GM23338 (cell line): Measurements from ENCODE around the gene MFSD6L. TPM values are rescaled to one million over a fixed set of nuclear protein-coding genes. Genes with fewer than 3 reads are reported as not detected.

Experiments
- ATAC-seq: fragments of 200-7000 bp; cut with Tn5 transposase; 3 replicates; pipeline ENCODE4 v1.9.1; 2020
- DNase-seq: peaks from one replicate; pipeline ENCODE4 v3.0.0-alpha.2; 2015; ENCODE audit warnings: low spot score
- H2AFZ ChIP-seq: fragments of 200-600 bp; sonication (generic); 2 replicates; pipeline ENCODE4 v1.8.0; 2016; ENCODE audit warnings: antibody characterized with exemption, mild to moderate bottlenecking, moderate library complexity
- H3F3A ChIP-seq: fragments of 200-600 bp; sonication (generic); replicated peaks from 2 replicates; pipeline ENCODE4 v1.8.0; 2017; ENCODE audit warnings: antibody characterized with exemption, mixed run types, low read depth
- H3K27ac ChIP-seq: fragments of 200-600 bp; sonication (generic); 2 replicates; pipeline ENCODE4 v1.6.1; 2016; ENCODE audit warnings: low read depth
- H3K27me3 ChIP-seq: fragments of 200-600 bp; sonication (generic); 2 replicates; pipeline ENCODE4 v1.8.0; 2016; ENCODE audit warnings: mild to moderate bottlenecking, mixed run types, moderate library complexity; ENCODE audit not compliant: insufficient read depth
- H3K36me3 ChIP-seq: fragments of 200-600 bp; sonication (generic); 2 replicates; pipeline ENCODE4 v1.8.0; 2016; ENCODE audit warnings: mild to moderate bottlenecking; ENCODE audit not compliant: insufficient read depth
- H3K4me1 ChIP-seq: fragments of 200-600 bp; sonication (generic); 2 replicates; pipeline ENCODE4 v1.8.0; 2016; ENCODE audit warnings: mild to moderate bottlenecking, moderate library complexity; ENCODE audit not compliant: insufficient read depth
- H3K4me2 ChIP-seq: fragments of 200-600 bp; sonication (generic); 2 replicates; pipeline ENCODE4 v1.7.1; 2017; ENCODE audit warnings: mixed run types
- H3K4me3 ChIP-seq: fragments of 200-600 bp; sonication (generic); 2 replicates; pipeline ENCODE4 v1.6.1; 2016; ENCODE audit warnings: mixed run types
- H3K79me2 ChIP-seq: fragments of 200-600 bp; sonication (generic); replicated peaks from 2 replicates; pipeline ENCODE4 v1.8.0; 2017; ENCODE audit warnings: mild to moderate bottlenecking; ENCODE audit not compliant: insufficient read depth
- H3K9me2 ChIP-seq: fragments of 200-600 bp; sonication (generic); 2 replicates; pipeline ENCODE4 v1.8.0; 2017; ENCODE audit not compliant: insufficient read depth
- H4K20me1 ChIP-seq: fragments of 200-600 bp; sonication (generic); replicated peaks from 2 replicates; pipeline ENCODE4 v1.8.0; 2017; ENCODE audit warnings: mild to moderate bottlenecking; ENCODE audit not compliant: insufficient read depth
- H3K27ac Mint-ChIP-seq: 2 replicates; pipeline ENCODE4 v1.8.0; 2020; ENCODE audit warnings: inconsistent platforms, mild to moderate bottlenecking, moderate library complexity, mixed read lengths
- H3K27me3 Mint-ChIP-seq: 3 replicates; pipeline ENCODE4 v1.8.0; 2022; ENCODE audit warnings: low read depth, mild to moderate bottlenecking, moderate library complexity, mixed read lengths, inconsistent platforms; ENCODE audit not compliant: insufficient read depth, poor library complexity
- H3K36me3 Mint-ChIP-seq: 3 replicates; pipeline ENCODE4 v1.8.0; 2021; ENCODE audit warnings: low read depth, mild to moderate bottlenecking, inconsistent platforms, moderate library complexity, mixed read lengths
- H3K4me1 Mint-ChIP-seq: 3 replicates; pipeline ENCODE4 v1.8.0; 2020; ENCODE audit warnings: mild to moderate bottlenecking, inconsistent platforms, mixed read lengths
- H3K4me3 Mint-ChIP-seq: 3 replicates; pipeline ENCODE4 v1.8.0; 2021; ENCODE audit warnings: moderate library complexity, mild to moderate bottlenecking, inconsistent platforms, mixed read lengths
- H3K9me3 Mint-ChIP-seq: 3 replicates; pipeline ENCODE4 v1.8.0; 2020; ENCODE audit warnings: moderate library complexity, mild to moderate bottlenecking, inconsistent platforms, mixed read lengths
- CREB1 ChIP-seq: fragments of 250-450 bp; sonication (Bioruptor Pico); IDR thresholded peaks from 2 replicates; pipeline ENCODE4 v1.5.0; 2020; ENCODE audit warnings: low read depth, mild to moderate bottlenecking, moderate library complexity
- EZH2phosphoT487 ChIP-seq: fragments of 200-600 bp; sonication (generic); IDR thresholded peaks from one replicate; pipeline ENCODE4 v1.8.1; 2018; ENCODE audit warnings: antibody characterized with exemption; ENCODE audit not compliant: unreplicated experiment
- JUNB ChIP-seq: IDR thresholded peaks from one replicate; pipeline ENCODE4 v1.6.1; 2016; ENCODE audit warnings: antibody characterized with exemption; ENCODE audit not compliant: unreplicated experiment
- NANOG ChIP-seq: IDR thresholded peaks from 2 replicates; pipeline ENCODE4 v1.6.1; 2016; ENCODE audit warnings: antibody characterized with exemption, borderline replicate concordance
- POLR2AphosphoS5 ChIP-seq: IDR thresholded peaks from 2 replicates; pipeline ENCODE4 v1.6.1; 2016; ENCODE audit warnings: antibody characterized with exemption, low read depth
- STAT1 ChIP-seq: IDR thresholded peaks from one replicate; pipeline ENCODE4 v1.6.1; 2016; ENCODE audit warnings: antibody characterized with exemption; ENCODE audit not compliant: unreplicated experiment
- ZNF114 ChIP-seq: fragments of 250-450 bp; sonication (Bioruptor Pico); IDR thresholded peaks from 2 replicates; pipeline ENCODE4 v1.5.0; 2020; ENCODE audit warnings: mild to moderate bottlenecking, moderate library complexity
- ZNF331 ChIP-seq: fragments of 250-450 bp; sonication (Bioruptor Pico); IDR thresholded peaks from 2 replicates; pipeline ENCODE4 v1.5.0; 2020; ENCODE audit warnings: low read depth, mild to moderate bottlenecking, moderate library complexity
- polyA plus RNA-seq: library from polyadenylated mRNA; unstranded; fragments of >200 nt; fragmentation: Nextera tagmentation; extraction: Ambion mirVana; gene quantifications from 2 replicates; pipeline ENCODE4 v1.2.1, GENCODE V29; 2016
- total RNA-seq: library from RNA; depleted of rRNA; stranded (reverse); fragments of >200 nt; shearing (Covaris generic); gene quantifications from 2 replicates; pipeline ENCODE4 v1.2.3, GENCODE V29; 2014
- TF ChIP-seq, protein P1 (sequence below): IDR thresholded peaks from 2 replicates; pipeline ENCODE4 v1.6.1; 2016; ENCODE audit warnings: antibody characterized with exemption
- TF ChIP-seq, protein P2 (sequence below): fragments of 250-450 bp; sonication (Bioruptor Pico); IDR thresholded peaks from 2 replicates; pipeline ENCODE4 v1.5.0; 2020; ENCODE audit warnings: mild to moderate bottlenecking, moderate library complexity
- TF ChIP-seq, protein P3 (sequence below), 2 experiments: fragments of 200-600 bp in 1 of 2; sonication (generic) in 1 of 2; conservative IDR thresholded peaks; 2 replicates each; pipeline versions ENCODE4 v1.5.1 to v1.6.1; 2016 to 2017; ENCODE audit warnings: antibody characterized with exemption in 2 of 2, low read depth in 2 of 2, mild to moderate bottlenecking in 2 of 2, moderate library complexity in 1 of 2

Gene MFSD6L
- total and polyA plus RNA-seq, 2 experiments from 2014 or later: 0.52 to 2.8 TPM

DNA sequence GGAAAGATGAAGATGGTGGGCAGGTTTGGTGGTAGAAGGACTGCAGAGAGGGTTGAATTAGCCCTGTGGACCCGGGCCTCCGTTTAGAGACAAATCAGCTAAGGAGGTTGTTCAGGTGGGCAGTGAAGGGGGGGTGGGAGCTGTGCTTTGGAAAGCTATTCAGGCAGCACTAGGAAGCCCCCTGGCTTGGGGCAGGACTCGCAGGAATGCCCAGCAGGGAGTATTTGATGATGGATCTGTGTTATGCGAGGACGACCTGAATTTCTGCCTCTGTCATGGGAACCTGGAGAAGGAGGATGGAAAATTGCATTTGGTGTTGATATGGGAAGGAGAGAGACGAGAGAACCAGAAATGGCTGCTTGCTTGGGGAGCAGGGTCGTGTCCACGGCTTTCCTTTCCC lies 44.3 kb downstream of the MFSD6L start:
- no peaks in the 10 kb centered on the region for H3K9me2 ChIP-seq
- Mint-ChIP-seq H3K9me3 (no peaks in the 10 kb centered on the region; the same call in 1 of the 3 replicates), H3K4me3 (no peak overlapping the region), H3K36me3 (peaks cover 4% of the 10 kb centered on the region; the same call in 1 of the 3 replicates), H3K4me1 (peaks cover 11% of the 10 kb centered on the region), H3K27me3 (peaks cover 2% of the 10 kb centered on the region), H3K27ac (no peak overlapping the region)
- no peak overlapping the region for H3K27ac ChIP-seq
- TF ChIP-seq, protein P1, sequence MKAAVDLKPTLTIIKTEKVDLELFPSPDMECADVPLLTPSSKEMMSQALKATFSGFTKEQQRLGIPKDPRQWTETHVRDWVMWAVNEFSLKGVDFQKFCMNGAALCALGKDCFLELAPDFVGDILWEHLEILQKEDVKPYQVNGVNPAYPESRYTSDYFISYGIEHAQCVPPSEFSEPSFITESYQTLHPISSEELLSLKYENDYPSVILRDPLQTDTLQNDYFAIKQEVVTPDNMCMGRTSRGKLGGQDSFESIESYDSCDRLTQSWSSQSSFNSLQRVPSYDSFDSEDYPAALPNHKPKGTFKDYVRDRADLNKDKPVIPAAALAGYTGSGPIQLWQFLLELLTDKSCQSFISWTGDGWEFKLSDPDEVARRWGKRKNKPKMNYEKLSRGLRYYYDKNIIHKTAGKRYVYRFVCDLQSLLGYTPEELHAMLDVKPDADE: no peak
- TF ChIP-seq, protein P2, sequence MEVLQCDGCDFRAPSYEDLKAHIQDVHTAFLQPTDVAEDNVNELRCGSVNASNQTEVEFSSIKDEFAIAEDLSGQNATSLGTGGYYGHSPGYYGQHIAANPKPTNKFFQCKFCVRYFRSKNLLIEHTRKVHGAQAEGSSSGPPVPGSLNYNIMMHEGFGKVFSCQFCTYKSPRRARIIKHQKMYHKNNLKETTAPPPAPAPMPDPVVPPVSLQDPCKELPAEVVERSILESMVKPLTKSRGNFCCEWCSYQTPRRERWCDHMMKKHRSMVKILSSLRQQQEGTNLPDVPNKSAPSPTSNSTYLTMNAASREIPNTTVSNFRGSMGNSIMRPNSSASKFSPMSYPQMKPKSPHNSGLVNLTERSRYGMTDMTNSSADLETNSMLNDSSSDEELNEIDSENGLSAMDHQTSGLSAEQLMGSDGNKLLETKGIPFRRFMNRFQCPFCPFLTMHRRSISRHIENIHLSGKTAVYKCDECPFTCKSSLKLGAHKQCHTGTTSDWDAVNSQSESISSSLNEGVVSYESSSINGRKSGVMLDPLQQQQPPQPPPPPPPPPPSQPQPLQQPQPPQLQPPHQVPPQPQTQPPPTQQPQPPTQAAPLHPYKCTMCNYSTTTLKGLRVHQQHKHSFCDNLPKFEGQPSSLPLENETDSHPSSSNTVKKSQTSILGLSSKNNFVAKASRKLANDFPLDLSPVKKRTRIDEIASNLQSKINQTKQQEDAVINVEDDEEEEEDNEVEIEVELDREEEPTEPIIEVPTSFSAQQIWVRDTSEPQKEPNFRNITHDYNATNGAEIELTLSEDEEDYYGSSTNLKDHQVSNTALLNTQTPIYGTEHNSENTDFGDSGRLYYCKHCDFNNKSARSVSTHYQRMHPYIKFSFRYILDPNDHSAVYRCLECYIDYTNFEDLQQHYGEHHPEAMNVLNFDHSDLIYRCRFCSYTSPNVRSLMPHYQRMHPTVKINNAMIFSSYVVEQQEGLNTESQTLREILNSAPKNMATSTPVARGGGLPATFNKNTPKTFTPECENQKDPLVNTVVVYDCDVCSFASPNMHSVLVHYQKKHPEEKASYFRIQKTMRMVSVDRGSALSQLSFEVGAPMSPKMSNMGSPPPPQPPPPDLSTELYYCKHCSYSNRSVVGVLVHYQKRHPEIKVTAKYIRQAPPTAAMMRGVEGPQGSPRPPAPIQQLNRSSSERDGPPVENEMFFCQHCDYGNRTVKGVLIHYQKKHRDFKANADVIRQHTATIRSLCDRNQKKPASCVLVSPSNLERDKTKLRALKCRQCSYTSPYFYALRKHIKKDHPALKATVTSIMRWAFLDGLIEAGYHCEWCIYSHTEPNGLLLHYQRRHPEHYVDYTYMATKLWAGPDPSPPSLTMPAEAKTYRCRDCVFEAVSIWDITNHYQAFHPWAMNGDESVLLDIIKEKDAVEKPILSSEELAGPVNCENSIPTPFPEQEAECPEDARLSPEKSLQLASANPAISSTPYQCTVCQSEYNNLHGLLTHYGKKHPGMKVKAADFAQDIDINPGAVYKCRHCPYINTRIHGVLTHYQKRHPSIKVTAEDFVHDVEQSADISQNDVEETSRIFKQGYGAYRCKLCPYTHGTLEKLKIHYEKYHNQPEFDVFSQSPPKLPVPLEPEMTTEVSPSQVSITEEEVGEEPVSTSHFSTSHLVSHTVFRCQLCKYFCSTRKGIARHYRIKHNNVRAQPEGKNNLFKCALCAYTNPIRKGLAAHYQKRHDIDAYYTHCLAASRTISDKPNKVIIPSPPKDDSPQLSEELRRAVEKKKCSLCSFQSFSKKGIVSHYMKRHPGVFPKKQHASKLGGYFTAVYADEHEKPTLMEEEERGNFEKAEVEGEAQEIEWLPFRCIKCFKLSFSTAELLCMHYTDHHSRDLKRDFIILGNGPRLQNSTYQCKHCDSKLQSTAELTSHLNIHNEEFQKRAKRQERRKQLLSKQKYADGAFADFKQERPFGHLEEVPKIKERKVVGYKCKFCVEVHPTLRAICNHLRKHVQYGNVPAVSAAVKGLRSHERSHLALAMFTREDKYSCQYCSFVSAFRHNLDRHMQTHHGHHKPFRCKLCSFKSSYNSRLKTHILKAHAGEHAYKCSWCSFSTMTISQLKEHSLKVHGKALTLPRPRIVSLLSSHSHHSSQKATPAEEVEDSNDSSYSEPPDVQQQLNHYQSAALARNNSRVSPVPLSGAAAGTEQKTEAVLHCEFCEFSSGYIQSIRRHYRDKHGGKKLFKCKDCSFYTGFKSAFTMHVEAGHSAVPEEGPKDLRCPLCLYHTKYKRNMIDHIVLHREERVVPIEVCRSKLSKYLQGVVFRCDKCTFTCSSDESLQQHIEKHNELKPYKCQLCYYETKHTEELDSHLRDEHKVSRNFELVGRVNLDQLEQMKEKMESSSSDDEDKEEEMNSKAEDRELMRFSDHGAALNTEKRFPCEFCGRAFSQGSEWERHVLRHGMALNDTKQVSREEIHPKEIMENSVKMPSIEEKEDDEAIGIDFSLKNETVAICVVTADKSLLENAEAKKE (CRISPR knock-in tag): no peak
- TF ChIP-seq NANOG: no peak
- TF ChIP-seq EZH2phosphoT487: no peak
- TF ChIP-seq, protein P3, sequence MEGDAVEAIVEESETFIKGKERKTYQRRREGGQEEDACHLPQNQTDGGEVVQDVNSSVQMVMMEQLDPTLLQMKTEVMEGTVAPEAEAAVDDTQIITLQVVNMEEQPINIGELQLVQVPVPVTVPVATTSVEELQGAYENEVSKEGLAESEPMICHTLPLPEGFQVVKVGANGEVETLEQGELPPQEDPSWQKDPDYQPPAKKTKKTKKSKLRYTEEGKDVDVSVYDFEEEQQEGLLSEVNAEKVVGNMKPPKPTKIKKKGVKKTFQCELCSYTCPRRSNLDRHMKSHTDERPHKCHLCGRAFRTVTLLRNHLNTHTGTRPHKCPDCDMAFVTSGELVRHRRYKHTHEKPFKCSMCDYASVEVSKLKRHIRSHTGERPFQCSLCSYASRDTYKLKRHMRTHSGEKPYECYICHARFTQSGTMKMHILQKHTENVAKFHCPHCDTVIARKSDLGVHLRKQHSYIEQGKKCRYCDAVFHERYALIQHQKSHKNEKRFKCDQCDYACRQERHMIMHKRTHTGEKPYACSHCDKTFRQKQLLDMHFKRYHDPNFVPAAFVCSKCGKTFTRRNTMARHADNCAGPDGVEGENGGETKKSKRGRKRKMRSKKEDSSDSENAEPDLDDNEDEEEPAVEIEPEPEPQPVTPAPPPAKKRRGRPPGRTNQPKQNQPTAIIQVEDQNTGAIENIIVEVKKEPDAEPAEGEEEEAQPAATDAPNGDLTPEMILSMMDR (conservative IDR thresholded peaks at IDR 0.05; ENCODE audit: low read depth in 2 of 2): no peak
- no peak for TF ChIP-seq ZNF331
- no peak for TF ChIP-seq JUNB
- no peak for TF ChIP-seq ZNF114
- TF ChIP-seq STAT1: no peak
- no peak for TF ChIP-seq POLR2AphosphoS5
- no peak for TF ChIP-seq CREB1
- no peaks in the 10 kb centered on the region for H4K20me1 ChIP-seq
- H3K4me2 ChIP-seq: no peak overlapping the region
- no peaks in the 10 kb centered on the region for H3F3A ChIP-seq
- no peaks in the 10 kb centered on the region for H3K27me3 ChIP-seq
- no peak overlapping the region for H3K4me3 ChIP-seq
- DNase-seq: no peak
- H3K36me3 ChIP-seq: no peaks in the 10 kb centered on the region
- H3K4me1 ChIP-seq: no peaks in the 10 kb centered on the region; the same call in 1 of the 2 replicates
- ATAC-seq: no peak
- H2AFZ ChIP-seq: no peak overlapping the region
- H3K79me2 ChIP-seq: no peaks in the 10 kb centered on the region
